IgD-negative memory B cell (primary cell): ENCODE data around the gene TNFRSF1B. TPM values are rescaled to one million over a fixed set of nuclear protein-coding genes. Genes with fewer than 3 reads are reported as not detected.
A peak's percentile ranks its signal among the peaks of the same experiment; 100 is the strongest.

ENCODE experiments used
- H3K27ac Mint-ChIP-seq, 3 donors: one replicate each; pipeline ENCODE4 v1.8.0; 2020 to 2022; ENCODE audit warnings: mild to moderate bottlenecking in 3 of 3, mixed read lengths in 3 of 3, moderate library complexity in 1 of 3
- H3K27me3 Mint-ChIP-seq: one replicate; pipeline ENCODE4 v1.8.0; 2021; ENCODE audit warnings: mixed read lengths
- H3K36me3 Mint-ChIP-seq: one replicate; pipeline ENCODE4 v1.8.0; 2020; ENCODE audit warnings: mild to moderate bottlenecking, mixed read lengths
- H3K4me1 Mint-ChIP-seq, 3 donors: one replicate each; pipeline ENCODE4 v1.8.0; 2020 to 2022; ENCODE audit warnings: mixed read lengths in 3 of 3, mild to moderate bottlenecking in 1 of 3
- H3K4me3 Mint-ChIP-seq, 4 donors: one replicate each; pipeline ENCODE4 v1.8.0; 2020 to 2022; ENCODE audit warnings: mild to moderate bottlenecking in 4 of 4, mixed read lengths in 4 of 4, moderate library complexity in 3 of 4
- H3K9me3 Mint-ChIP-seq, 3 donors: one replicate each; pipeline ENCODE4 v1.8.0; 2020 to 2021; ENCODE audit warnings: mixed read lengths in 3 of 3, mild to moderate bottlenecking in 1 of 3
- polyA plus RNA-seq: library from polyadenylated mRNA; unstranded; fragments of 300-500 nt; fragmentation: Illumina TruSeq; gene quantifications from one replicate; pipeline ENCODE4 v1.2.3, GENCODE V29; 2021

The TNFRSF1B gene
- polyA plus RNA-seq, 1 donor from 2014 or later = 117 TPM

- peaks cover 54 to 68% (median 55%) of the 10 kb centered on the region in 3 donors for H3K4me1 Mint-ChIP-seq
- no peaks in the 10 kb centered on the region for H3K27me3 Mint-ChIP-seq
- no peaks in the 10 kb centered on the region for H3K9me3 Mint-ChIP-seq
- peak overlapping the region in 3 of 4 donors; percentile 80 to 91 (median 80) for H3K4me3 Mint-ChIP-seq
- peak overlapping the region; percentile 94 to 98 (median 97) for H3K27ac Mint-ChIP-seq
- peaks cover 1% of the 10 kb centered on the region for H3K36me3 Mint-ChIP-seq
These were observed 6.3 kb downstream of the TNFRSF1B start for GRCh38 chr1:12173041-12173509.

GRCh38 chr1:12173631-12174121, 6.9 kb downstream of the TNFRSF1B start:
- H3K4me3 Mint-ChIP-seq = peak overlapping the region; percentile 61 to 91 (median 80)
- H3K9me3 Mint-ChIP-seq = no peaks in the 10 kb centered on the region
- H3K36me3 Mint-ChIP-seq = peaks cover 1% of the 10 kb centered on the region
- H3K27me3 Mint-ChIP-seq = no peaks in the 10 kb centered on the region
- peak overlapping the region; percentile 94 to 98 (median 97) for H3K27ac Mint-ChIP-seq
- H3K4me1 Mint-ChIP-seq = peaks cover 56 to 68% (median 59%) of the 10 kb centered on the region in 3 donors

GRCh38 chr1:12174924-12175810, 8.4 kb downstream of the TNFRSF1B start:
- Mint-ChIP-seq H3K4me1 (peaks cover 57 to 66% (median 59%) of the 10 kb centered on the region in 3 donors), H3K36me3 (peaks cover 1% of the 10 kb centered on the region), H3K27me3 (no peaks in the 10 kb centered on the region), H3K9me3 (no peaks in the 10 kb centered on the region), H3K4me3 (peak overlapping the region in 2 of 4 donors; percentile 8 to 79), H3K27ac (peak overlapping the region in 2 of 3 donors; percentile 33 to 76)

GRCh38 chr1:12176298-12177118, 9.7 kb downstream of the TNFRSF1B start:
- Mint-ChIP-seq H3K9me3 (no peaks in the 10 kb centered on the region), H3K27me3 (no peaks in the 10 kb centered on the region), H3K4me1 (peaks cover 51 to 63% (median 59%) of the 10 kb centered on the region in 3 donors), H3K27ac (peak overlapping the region; percentile 26 to 83 (median 50)), H3K4me3 (peak overlapping the region in 3 of 4 donors; percentile 15 to 70 (median 29)), H3K36me3 (peaks cover 1% of the 10 kb centered on the region)

- H3K9me3 Mint-ChIP-seq = no peaks in the 10 kb centered on the region
- no peaks in the 10 kb centered on the region for H3K27me3 Mint-ChIP-seq
- peak overlapping the region in 2 of 4 donors; percentile 76 to 85 for H3K4me3 Mint-ChIP-seq
- H3K36me3 Mint-ChIP-seq = peaks cover 1% of the 10 kb centered on the region
- H3K27ac Mint-ChIP-seq = peak overlapping the region; percentile 80 to 94 (median 91)
- peaks cover 51 to 64% (median 57%) of the 10 kb centered on the region in 3 donors for H3K4me1 Mint-ChIP-seq
These were observed 10.6 kb downstream of the TNFRSF1B start for GRCh38 chr1:12177156-12177998.

- Mint-ChIP-seq H3K27ac (peak overlapping the region; percentile 86 to 94 (median 91)), H3K27me3 (no peaks in the 10 kb centered on the region), H3K4me1 (peaks cover 52 to 64% (median 57%) of the 10 kb centered on the region in 3 donors), H3K4me3 (peak overlapping the region; percentile 34 to 85 (median 77)), H3K9me3 (no peaks in the 10 kb centered on the region), H3K36me3 (peaks cover 1% of the 10 kb centered on the region)
These were observed 11.2 kb downstream of the TNFRSF1B start for GRCh38 chr1:12177999-12178441.

GRCh38 chr1:12178511-12178910, 11.7 kb downstream of the TNFRSF1B start:
- Mint-ChIP-seq H3K4me3 (peak overlapping the region; percentile 44 to 85 (median 77)), H3K4me1 (peaks cover 54 to 63% (median 57%) of the 10 kb centered on the region in 3 donors), H3K9me3 (no peaks in the 10 kb centered on the region), H3K27ac (peak overlapping the region; percentile 86 to 94 (median 91)), H3K27me3 (no peaks in the 10 kb centered on the region), H3K36me3 (peaks cover 1% of the 10 kb centered on the region)

GRCh38 chr1:12179111-12179519, 12.3 kb downstream of the TNFRSF1B start:
- Mint-ChIP-seq H3K4me1 (peaks cover 57 to 63% (median 58%) of the 10 kb centered on the region in 3 donors), H3K36me3 (no peaks in the 10 kb centered on the region), H3K9me3 (no peaks in the 10 kb centered on the region), H3K27ac (peak overlapping the region; percentile 73 to 94 (median 91)), H3K27me3 (no peaks in the 10 kb centered on the region), H3K4me3 (peak overlapping the region; percentile 44 to 79 (median 77))

- H3K27me3 Mint-ChIP-seq = no peaks in the 10 kb centered on the region
- H3K4me3 Mint-ChIP-seq = peak overlapping the region in 3 of 4 donors; percentile 76 to 79 (median 78)
- no peaks in the 10 kb centered on the region for H3K9me3 Mint-ChIP-seq
- H3K4me1 Mint-ChIP-seq = peaks cover 57 to 65% (median 61%) of the 10 kb centered on the region in 3 donors
- no peaks in the 10 kb centered on the region for H3K36me3 Mint-ChIP-seq
- H3K27ac Mint-ChIP-seq = peak overlapping the region; percentile 73 to 94 (median 91)
These were observed 12.9 kb downstream of the TNFRSF1B start for GRCh38 chr1:12179676-12180075.

GRCh38 chr1:12180315-12180714, 13.5 kb downstream of the TNFRSF1B start:
- Mint-ChIP-seq H3K4me1 (peaks cover 54 to 65% (median 61%) of the 10 kb centered on the region in 3 donors), H3K4me3 (no peak overlapping the region), H3K36me3 (no peaks in the 10 kb centered on the region), H3K27me3 (no peaks in the 10 kb centered on the region), H3K27ac (peak overlapping the region; percentile 71 to 94 (median 77)), H3K9me3 (no peaks in the 10 kb centered on the region)

GRCh38 chr1:12180903-12181302, 14.1 kb downstream of the TNFRSF1B start:
- Mint-ChIP-seq H3K27ac (peak overlapping the region; percentile 31 to 77 (median 74)), H3K4me1 (peaks cover 54 to 63% (median 61%) of the 10 kb centered on the region in 3 donors), H3K9me3 (no peaks in the 10 kb centered on the region), H3K27me3 (no peaks in the 10 kb centered on the region), H3K36me3 (no peaks in the 10 kb centered on the region), H3K4me3 (peak overlapping the region in 2 of 4 donors; percentile 47 to 75)

- H3K9me3 Mint-ChIP-seq = no peaks in the 10 kb centered on the region
- no peaks in the 10 kb centered on the region for H3K36me3 Mint-ChIP-seq
- H3K27me3 Mint-ChIP-seq = no peaks in the 10 kb centered on the region
- peaks cover 49 to 60% (median 56%) of the 10 kb centered on the region in 3 donors for H3K4me1 Mint-ChIP-seq
- H3K4me3 Mint-ChIP-seq = peak overlapping the region in 1 of 4 donors; percentile 75
- H3K27ac Mint-ChIP-seq = peak overlapping the region; percentile 39 to 75 (median 74)
These were observed 14.8 kb downstream of the TNFRSF1B start for GRCh38 chr1:12181568-12181967.

- Mint-ChIP-seq H3K4me1 (peaks cover 48 to 58% (median 58%) of the 10 kb centered on the region in 3 donors), H3K4me3 (peak overlapping the region in 1 of 4 donors; percentile 81), H3K27me3 (no peaks in the 10 kb centered on the region), H3K36me3 (no peaks in the 10 kb centered on the region), H3K9me3 (no peaks in the 10 kb centered on the region), H3K27ac (peak overlapping the region; percentile 68 to 92 (median 75))
These were observed 15.7 kb downstream of the TNFRSF1B start for GRCh38 chr1:12182410-12182984.
